Ovary (tissue), 9 donors: ENCODE results near the gene SCN4A. TPM values are rescaled to one million over a fixed set of nuclear protein-coding genes. Genes with fewer than 3 reads are reported as not detected.

Source experiments
- DNase-seq, 5 donors: peaks; one replicate each; pipeline ENCODE4 v3.0.0-alpha.2; 2019 to 2020
- H3K27ac ChIP-seq, 2 donors: fragments of 200-600 bp; one replicate each; pipeline versions ENCODE4 v1.5.1 to v1.8.0; 2019 to 2022
- H3K27me3 ChIP-seq: fragments of 200-600 bp; one replicate; pipeline ENCODE4 v1.8.0; 2022
- H3K36me3 ChIP-seq: fragments of 200-600 bp; sonication (generic); one replicate; pipeline ENCODE4 v1.5.1; 2019
- H3K4me1 ChIP-seq: one replicate; pipeline ENCODE4 v1.8.1; 2013; ENCODE audit warnings: mild to moderate bottlenecking, moderate library complexity; ENCODE audit not compliant: insufficient read depth
- H3K4me3 ChIP-seq: fragments of 200-600 bp; sonication (generic); one replicate; pipeline ENCODE4 v1.5.1; 2017
- H3K9me3 ChIP-seq, 2 donors: fragments of 200-600 bp in 1 of 2; sonication (generic) in 1 of 2; one replicate each; pipeline versions ENCODE4 v1.5.1 to v1.8.1; 2013 to 2019; ENCODE audit warnings: mild to moderate bottlenecking in 1 of 2, moderate library complexity in 1 of 2
- CTCF ChIP-seq, 3 donors: fragments of 450-650 bp in 2 of 3; fragments of 200-600 bp in 1 of 3; IDR thresholded peaks; one replicate each; pipeline versions ENCODE4 v1.5.1 to v1.8.0; 2016 to 2022; ENCODE audit warnings: antibody characterized with exemption in 3 of 3, mild to moderate bottlenecking in 1 of 3
- EP300 ChIP-seq: sonication (generic); formaldehyde crosslinking; IDR thresholded peaks from one replicate; pipeline ENCODE4 v1.6.1; 2017; ENCODE audit warnings: antibody characterized with exemption
- POLR2A ChIP-seq: fragments of 450-650 bp; IDR thresholded peaks from one replicate; pipeline ENCODE4 v1.6.1; 2017; ENCODE audit warnings: antibody characterized with exemption, mild to moderate bottlenecking, moderate library complexity
- WGBS, 3 donors: extraction: QIAGEN DNeasy Blood & Tissue Kit in 1 of 3; methylation state at CpG; one replicate each; pipeline versions ENCODE4 v1.1.5 to v1.1.7; 2013 to 2017; 5-methylcytosine and 5-hydroxymethylcytosine counted together
- intact Hi-C, 4 donors: fragments of 100-400 bp; cut with DNase I; formaldehyde crosslinking; loops; one replicate each; pipeline versions ENCODE4 v1.11.0 to v1.15.1; 2022 to 2023
- polyA plus RNA-seq, 2 donors: library from polyadenylated mRNA; stranded (reverse); fragments of 200-250 nt in 1 of 2; fragments of 350-450 nt in 1 of 2; fragmentation: Illumina TruSeq in 1 of 2; extraction: RNeasy Lipid Tissue Mini Kit (QIAGEN cat#74804) in 1 of 2; gene quantifications; one replicate each; pipeline ENCODE4 v1.2.3, GENCODE V29; 2013 to 2014
- total RNA-seq, 7 donors: library from RNA; depleted of rRNA in 2 of 7; stranded (reverse); fragments of >200 nt in 2 of 7; fragmentation: NEBNext Ultra II Directional in 3 of 7; extraction: Animal tissue kit (Norgen Biotek cat#: 25700) in 3 of 7; gene quantifications; one replicate each; pipeline versions ENCODE4 v1.1.0 to v1.2.4, GENCODE V29; 2016 to 2023
- donor health status: DM: no; HTN: no; CAD: no; lungs with moderate emphysema.
- donor health status: DM: no; HTN: no; CAD: no.
- donor health status: Bipolar disorder and iron deficiency.
- donor health status: DM: yes; HTN: yes; CAD: no.
- donor health status: DM: no; HTN: no; CAD: no.
- donor health status: DM: yes; HTN: yes; CAD: no.

SCN4A gene
- total and polyA plus RNA-seq, 9 donors = 0.27 to 2.5 (median 0.62) TPM; not detected in 1

- Histone ChIP-seq H3K36me3 (no peaks in the 10 kb centered on the region), H3K9me3 (no peaks in the 10 kb centered on the region), H3K4me3 (no peak overlapping the region), H3K27me3 (no peaks in the 10 kb centered on the region), H3K4me1 (no peaks in the 10 kb centered on the region), H3K27ac (no peak overlapping the region)
- intact Hi-C loops = no loop called here
- TF ChIP-seq POLR2A (no peak), EP300 (no peak), CTCF (IDR thresholded peaks at IDR 0.05) (no peak)
- WGBS, 3 donors = 84 to 92% (median 85%) methylated on average over 3 of the region's 3 CpGs
- no peak for DNase-seq
Measured at GRCh38 chr17:64016974-64017373, 44.3 kb upstream of the SCN4A start.

GRCh38 chr17:64016231-64016784 lies 43.6 kb upstream of the SCN4A start:
- no peak for TF ChIP-seq EP300
- no peak for TF ChIP-seq POLR2A
- no peak for TF ChIP-seq CTCF (IDR thresholded peaks at IDR 0.05)

GRCh38 chr17:64015447-64015846 lies 42.7 kb upstream of the SCN4A start:
- no peak for DNase-seq
- intact Hi-C loops = no loop called here

More at GRCh38 chr17:64016231-64016784, 43.6 kb upstream of the SCN4A start:
- no peak overlapping the region for H3K4me3 ChIP-seq
- no peaks in the 10 kb centered on the region for H3K9me3 ChIP-seq
- intact Hi-C loops = no loop called here
- H3K27ac ChIP-seq = no peak overlapping the region
- no peaks in the 10 kb centered on the region for H3K4me1 ChIP-seq
- WGBS, 3 donors = 49 to 51% (median 51%) methylated on average over 5 of the region's 5 CpGs
- H3K27me3 ChIP-seq = no peaks in the 10 kb centered on the region
- no peaks in the 10 kb centered on the region for H3K36me3 ChIP-seq
- no peak for DNase-seq

GRCh38 chr17:64009571-64010402 lies 37.1 kb upstream of the SCN4A start:
- DNase-seq = no peak
- Histone ChIP-seq H3K9me3 (no peaks in the 10 kb centered on the region), H3K36me3 (no peaks in the 10 kb centered on the region), H3K27ac (no peak overlapping the region), H3K4me3 (no peak overlapping the region), H3K27me3 (no peaks in the 10 kb centered on the region), H3K4me1 (no peaks in the 10 kb centered on the region)
- WGBS, 3 donors = 60 to 65% (median 64%) methylated on average over 8 of the region's 8 CpGs
- TF ChIP-seq EP300 (no peak), POLR2A (no peak), CTCF (IDR thresholded peaks at IDR 0.05) (no peak)
- intact Hi-C loops = no loop called here

More at GRCh38 chr17:64015447-64015846, 42.7 kb upstream of the SCN4A start:
- Histone ChIP-seq H3K27ac (no peak overlapping the region), H3K36me3 (no peaks in the 10 kb centered on the region), H3K9me3 (no peaks in the 10 kb centered on the region), H3K4me3 (no peak overlapping the region), H3K27me3 (no peaks in the 10 kb centered on the region), H3K4me1 (no peaks in the 10 kb centered on the region)
- WGBS, 3 donors = 86 to 96% (median 92%) methylated on average over 6 of the region's 6 CpGs
- no peak for TF ChIP-seq POLR2A

- Histone ChIP-seq H3K27me3 (no peaks in the 10 kb centered on the region), H3K36me3 (no peaks in the 10 kb centered on the region), H3K9me3 (no peaks in the 10 kb centered on the region), H3K4me1 (no peaks in the 10 kb centered on the region), H3K27ac (no peak overlapping the region), H3K4me3 (no peak overlapping the region)
- no peak for DNase-seq
- TF ChIP-seq EP300 (no peak), CTCF (IDR thresholded peaks at IDR 0.05) (no peak), POLR2A (no peak)
- WGBS, 3 donors = 69 to 77% (median 71%) methylated on average over 4 of the region's 4 CpGs
- intact Hi-C loops = no loop called here
Measured at GRCh38 chr17:64008830-64009229, 36.1 kb upstream of the SCN4A start.
